ENCODE results near the gene PIGQ. TPM values are rescaled to one million over a fixed set of nuclear protein-coding genes. Genes with fewer than 3 reads are reported as not detected.

PIGQ gene
- total and polyA plus RNA-seq, 2 of the 13 experiments (the other 11 are each of a cell fraction or from before 2014, with no cell fraction given) = 7.7 to 19.7 TPM

DNA sequence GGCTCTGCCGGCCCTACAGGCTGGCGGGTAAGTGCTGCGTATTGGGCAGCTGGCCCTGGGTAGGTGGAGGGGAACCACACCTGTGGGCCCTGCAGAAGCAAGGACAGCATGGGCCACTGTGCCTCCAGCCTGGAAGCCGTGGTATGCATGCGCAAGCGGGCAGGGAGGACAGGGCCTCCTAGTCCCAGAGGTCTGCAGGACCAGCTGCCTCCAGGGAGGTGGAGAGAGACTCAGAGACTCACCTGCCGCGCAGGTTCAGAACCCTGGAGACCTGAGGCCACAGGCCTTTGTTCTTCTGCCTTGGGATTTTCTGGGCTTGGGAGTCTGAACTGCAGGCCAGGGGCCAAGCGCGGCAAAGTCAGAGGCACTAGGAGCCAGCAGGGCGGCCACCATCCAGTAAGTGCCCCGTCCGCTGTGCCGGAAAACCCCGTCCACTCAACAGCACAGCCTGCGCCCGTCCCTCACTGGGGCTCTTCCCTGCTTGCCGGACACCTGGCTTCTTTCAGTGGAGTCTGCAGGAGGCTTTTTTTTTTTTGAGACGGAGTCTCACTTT is 11.3 kb downstream of the PIGQ start:
- in situ Hi-C loops (cut with HindIII; ENCODE audit: extremely low pct_ligation_motif_present, low pct_unique_long_range_greater_than_20kb) (no loop called here), intact Hi-C loops (cut with micrococcal nuclease; ENCODE audit: unreplicated experiment) (loop anchor here (10.0 kb wide), 1 partner anchor 64 kb away; the partner anchor contains the start of genes MCRIP2 and WDR90)
- Histone ChIP-seq H3K4me1 (ENCODE audit: insufficient read depth, low read length) (peaks cover 20% of the 10 kb centered on the region), H3K36me3 (replicated peaks in 1 of 2; ENCODE audit: control insufficient read depth in 1 of 2, insufficient read depth in 2 of 2, low read length in 2 of 2) (no peaks in the 10 kb centered on the region), H4K20me1 (ENCODE audit: insufficient read depth, low read length) (no peaks in the 10 kb centered on the region), H3K27ac (ENCODE audit: extremely low read length, insufficient read depth, low read length) (no peak overlapping the region), H3K9me3 (ENCODE audit: low read length) (no peaks in the 10 kb centered on the region), H3K4me2 (ENCODE audit: low read depth, low read length) (no peak overlapping the region), H3K9ac (ENCODE audit: insufficient read depth, low read depth, low read length) (no peak overlapping the region), H3K27me3 (ENCODE audit: control insufficient read depth in 1 of 2, insufficient read depth in 2 of 2, low read length in 2 of 2) (no peaks in the 10 kb centered on the region), H3K4me3 (replicated peaks in 1 of 3; ENCODE audit: insufficient read depth in 1 of 3, low read depth in 2 of 3, low read length in 3 of 3) (no peak overlapping the region), H2AFZ (ENCODE audit: low read length) (no peak overlapping the region), H3K79me2 (ENCODE audit: insufficient read depth, low read length) (no peaks in the 10 kb centered on the region)
- POLR2A ChIA-PET = interaction anchor here (0.7 kb wide), 1 partner anchor 11 kb away, joined by 3 read pairs; no protein-coding TSS in a partner anchor
- FAIRE-seq = no peak
- no peak for ATAC-seq
- no TSS peak for BruUV-seq (replicated peaks)
- CTCF ChIA-PET (ENCODE audit: low intra/inter-chr PET ratio, low total read pairs) = no interaction called here
- TF ChIP-seq DNMT1 (CRISPR knock-in tag; IDR thresholded peaks at IDR 0.05) (no peak), CC2D1A (CRISPR knock-in tag; IDR thresholded peaks at IDR 0.05) (no peak), ZNF629 (CRISPR knock-in tag; conservative IDR thresholded peaks at IDR 0.05) (no peak), MBNL3 (CRISPR knock-in tag; conservative IDR thresholded peaks at IDR 0.05) (no peak), RAD51 (IDR thresholded peaks at IDR 0.05; ENCODE audit: borderline replicate concordance) (no peak), ZNF589 (CRISPR knock-in tag; conservative IDR thresholded peaks at IDR 0.05) (no peak), ZNF607 (CRISPR knock-in tag; IDR thresholded peaks at IDR 0.05; ENCODE audit: borderline replicate concordance) (no peak), MTF2 (CRISPR knock-in tag; IDR thresholded peaks at IDR 0.05; ENCODE audit: borderline replicate concordance) (no peak), SRSF9 (IDR thresholded peaks at IDR 0.05; ENCODE audit: borderline replicate concordance, insufficient read depth, low read depth, low read length, poor library complexity, severe bottlenecking) (no peak), FOSL2 (CRISPR knock-in tag; IDR thresholded peaks at IDR 0.05) (no peak), ZNF510 (CRISPR knock-in tag; IDR thresholded peaks at IDR 0.05; ENCODE audit: low read depth) (no peak)
- TF ChIP-seq, protein P1, sequence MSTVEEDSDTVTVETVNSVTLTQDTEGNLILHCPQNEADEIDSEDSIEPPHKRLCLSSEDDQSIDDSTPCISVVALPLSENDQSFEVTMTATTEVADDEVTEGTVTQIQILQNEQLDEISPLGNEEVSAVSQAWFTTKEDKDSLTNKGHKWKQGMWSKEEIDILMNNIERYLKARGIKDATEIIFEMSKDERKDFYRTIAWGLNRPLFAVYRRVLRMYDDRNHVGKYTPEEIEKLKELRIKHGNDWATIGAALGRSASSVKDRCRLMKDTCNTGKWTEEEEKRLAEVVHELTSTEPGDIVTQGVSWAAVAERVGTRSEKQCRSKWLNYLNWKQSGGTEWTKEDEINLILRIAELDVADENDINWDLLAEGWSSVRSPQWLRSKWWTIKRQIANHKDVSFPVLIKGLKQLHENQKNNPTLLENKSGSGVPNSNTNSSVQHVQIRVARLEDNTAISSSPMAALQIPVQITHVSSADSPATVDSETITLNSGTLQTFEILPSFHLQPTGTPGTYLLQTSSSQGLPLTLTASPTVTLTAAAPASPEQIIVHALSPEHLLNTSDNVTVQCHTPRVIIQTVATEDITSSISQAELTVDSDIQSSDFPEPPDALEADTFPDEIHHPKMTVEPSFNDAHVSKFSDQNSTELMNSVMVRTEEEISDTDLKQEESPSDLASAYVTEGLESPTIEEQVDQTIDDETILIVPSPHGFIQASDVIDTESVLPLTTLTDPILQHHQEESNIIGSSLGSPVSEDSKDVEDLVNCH (CRISPR knock-in tag; IDR thresholded peaks at IDR 0.05) = no peak
- WGBS (ENCODE audit: low lambda C conversion rate) = 98% methylated on average over 11 of the region's 19 CpGs
- no peak for DNase-seq (ENCODE audit: low spot score)

Measured in HepG2 (cell line).